Measurements from ENCODE around the gene ZNF644. TPM values are rescaled to one million over a fixed set of nuclear protein-coding genes. Genes with fewer than 3 reads are reported as not detected.

Gene ZNF644
- total RNA-seq, 1 experiment from 2014 or later: 46.2 TPM

DNA sequence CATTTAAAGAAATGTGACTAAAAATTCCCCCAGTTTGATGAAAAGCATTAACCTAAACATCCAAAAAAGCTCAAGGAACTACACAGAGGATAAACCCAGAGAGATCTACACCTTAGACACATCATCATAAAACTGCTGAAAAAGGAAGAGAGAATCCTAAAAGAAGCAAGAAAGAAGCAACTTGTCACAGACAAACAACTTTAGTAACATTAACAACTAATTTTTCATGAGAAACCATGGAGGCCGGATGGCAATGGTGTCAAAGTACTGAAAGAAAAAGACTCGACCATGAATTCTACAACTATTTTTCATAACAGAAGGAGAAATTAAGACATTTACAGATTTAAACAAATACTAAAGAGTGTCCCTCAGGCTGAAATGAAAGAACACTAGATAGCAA lies 17.7 kb downstream of the ZNF644 start:
- Mint-ChIP-seq H3K27me3 (ENCODE audit: insufficient read depth, unreplicated experiment) (no peaks in the 10 kb centered on the region), H3K27ac (ENCODE audit: low read depth, unreplicated experiment) (no peak overlapping the region), H3K36me3 (ENCODE audit: insufficient read depth, unreplicated experiment) (peaks cover 23% of the 10 kb centered on the region), H3K4me3 (ENCODE audit: unreplicated experiment) (no peak overlapping the region), H3K4me1 (ENCODE audit: insufficient read depth, unreplicated experiment) (peaks cover 39% of the 10 kb centered on the region), H3K9me3 (ENCODE audit: unreplicated experiment) (peaks cover 8% of the 10 kb centered on the region)
- no TSS peak for BruUV-seq (replicated peaks)
- ChIA-PET POLR2A (interaction anchor here (1.0 kb wide), 1 partner anchor 13 kb away, joined by 3 read pairs; no protein-coding TSS in a partner anchor), CTCF (no interaction called here)
- TF ChIP-seq, protein P1, sequence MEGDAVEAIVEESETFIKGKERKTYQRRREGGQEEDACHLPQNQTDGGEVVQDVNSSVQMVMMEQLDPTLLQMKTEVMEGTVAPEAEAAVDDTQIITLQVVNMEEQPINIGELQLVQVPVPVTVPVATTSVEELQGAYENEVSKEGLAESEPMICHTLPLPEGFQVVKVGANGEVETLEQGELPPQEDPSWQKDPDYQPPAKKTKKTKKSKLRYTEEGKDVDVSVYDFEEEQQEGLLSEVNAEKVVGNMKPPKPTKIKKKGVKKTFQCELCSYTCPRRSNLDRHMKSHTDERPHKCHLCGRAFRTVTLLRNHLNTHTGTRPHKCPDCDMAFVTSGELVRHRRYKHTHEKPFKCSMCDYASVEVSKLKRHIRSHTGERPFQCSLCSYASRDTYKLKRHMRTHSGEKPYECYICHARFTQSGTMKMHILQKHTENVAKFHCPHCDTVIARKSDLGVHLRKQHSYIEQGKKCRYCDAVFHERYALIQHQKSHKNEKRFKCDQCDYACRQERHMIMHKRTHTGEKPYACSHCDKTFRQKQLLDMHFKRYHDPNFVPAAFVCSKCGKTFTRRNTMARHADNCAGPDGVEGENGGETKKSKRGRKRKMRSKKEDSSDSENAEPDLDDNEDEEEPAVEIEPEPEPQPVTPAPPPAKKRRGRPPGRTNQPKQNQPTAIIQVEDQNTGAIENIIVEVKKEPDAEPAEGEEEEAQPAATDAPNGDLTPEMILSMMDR (IDR thresholded peaks at IDR 0.05; ENCODE audit: unreplicated experiment): no peak
- intact Hi-C loops (cut with micrococcal nuclease): no loop called here
- no peak for DNase-seq (ENCODE audit: unreplicated experiment)

DNA sequence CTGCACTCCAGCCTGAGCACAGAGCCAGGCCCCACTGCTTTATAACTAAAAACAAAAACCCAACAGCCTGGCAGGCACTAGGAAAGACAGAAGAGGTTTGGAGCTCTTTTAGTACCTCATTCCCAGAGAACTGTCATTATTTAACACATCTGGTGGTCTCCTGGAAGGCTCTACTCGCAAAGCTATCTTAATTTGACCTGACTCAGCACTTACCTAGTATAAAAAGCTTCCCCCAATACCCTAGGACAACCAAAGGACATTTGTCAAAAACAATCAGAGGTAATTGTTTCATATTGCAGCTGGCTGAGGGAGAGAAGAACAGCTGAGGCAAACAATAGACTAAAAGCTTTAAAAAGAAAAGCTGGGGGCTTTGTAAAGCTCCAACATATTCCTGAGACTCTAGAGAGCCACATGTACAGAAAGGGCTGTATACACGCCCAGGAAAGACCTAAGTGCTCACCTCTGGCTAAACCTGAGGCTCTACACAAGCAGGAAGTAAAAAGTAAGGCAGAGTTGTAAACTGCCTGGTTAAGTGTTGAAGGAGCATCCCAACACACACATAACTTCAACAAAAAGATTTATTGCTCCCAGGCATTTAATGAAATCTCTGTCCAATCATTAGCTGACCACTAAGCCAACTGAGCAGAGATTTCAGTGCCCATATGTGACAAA lies 25.0 kb downstream of the ZNF644 start:
- Mint-ChIP-seq H3K4me3 (ENCODE audit: unreplicated experiment) (no peak overlapping the region), H3K9me3 (ENCODE audit: unreplicated experiment) (no peaks in the 10 kb centered on the region), H3K27me3 (ENCODE audit: insufficient read depth, unreplicated experiment) (no peaks in the 10 kb centered on the region), H3K36me3 (ENCODE audit: insufficient read depth, unreplicated experiment) (peaks cover 14% of the 10 kb centered on the region), H3K27ac (ENCODE audit: low read depth, unreplicated experiment) (no peak overlapping the region), H3K4me1 (ENCODE audit: insufficient read depth, unreplicated experiment) (peaks cover 44% of the 10 kb centered on the region)
- no TSS peak for BruUV-seq (replicated peaks)
- ChIA-PET POLR2A (interaction anchor here (0.6 to 1.6 kb wide), 2 partner anchors 8 to 21 kb away, joined by 3 to 4 read pairs; no protein-coding TSS in a partner anchor), CTCF (interaction anchor here (1.4 to 1.9 kb wide), 2 partner anchors 8 to 168 kb away, joined by 3 to 8 read pairs; no protein-coding TSS in a partner anchor)
- intact Hi-C loops (cut with micrococcal nuclease): no loop called here
- DNase-seq (ENCODE audit: unreplicated experiment): no peak
- TF ChIP-seq, protein P1 (IDR thresholded peaks at IDR 0.05; ENCODE audit: unreplicated experiment): no peak

DNA sequence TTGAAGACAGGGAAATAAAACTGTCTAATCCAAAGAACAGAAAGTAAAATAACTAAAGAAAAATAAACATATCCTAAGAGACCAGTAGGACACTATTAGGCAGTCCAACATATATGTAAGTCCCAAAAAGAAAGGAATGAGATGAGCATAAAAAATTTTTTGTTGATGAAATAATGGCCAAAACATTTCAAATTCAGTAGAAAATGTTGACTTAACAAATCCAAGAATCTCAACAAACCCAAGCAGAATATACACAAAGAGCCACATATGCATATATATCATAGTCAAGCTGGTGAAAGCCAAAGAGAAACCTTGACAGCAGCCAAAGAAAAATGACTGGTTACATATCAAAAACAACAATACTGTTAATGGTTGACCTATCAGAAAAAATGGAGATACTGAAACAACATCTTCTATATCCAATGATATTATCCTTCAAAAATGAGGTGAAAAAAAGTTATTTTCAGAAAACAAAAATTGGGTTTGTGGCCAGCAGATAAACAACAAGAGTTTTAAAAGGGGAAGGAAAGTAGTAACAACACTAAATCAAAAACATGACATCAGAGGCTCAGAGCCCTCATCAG lies 26.4 kb downstream of the ZNF644 start:
- BruUV-seq (replicated peaks): no TSS peak
- Mint-ChIP-seq H3K4me3 (ENCODE audit: unreplicated experiment) (no peak overlapping the region), H3K27me3 (ENCODE audit: insufficient read depth, unreplicated experiment) (no peaks in the 10 kb centered on the region), H3K9me3 (ENCODE audit: unreplicated experiment) (no peaks in the 10 kb centered on the region), H3K27ac (ENCODE audit: low read depth, unreplicated experiment) (peak overlapping the region; percentile 43), H3K36me3 (ENCODE audit: insufficient read depth, unreplicated experiment) (peaks cover 21% of the 10 kb centered on the region), H3K4me1 (ENCODE audit: insufficient read depth, unreplicated experiment) (peaks cover 40% of the 10 kb centered on the region)
- CTCF ChIA-PET: interaction anchor here (0.6 kb wide), 1 partner anchor 23 kb away, joined by 3 read pairs; no protein-coding TSS in a partner anchor
- intact Hi-C loops (cut with micrococcal nuclease): no loop called here
- POLR2A ChIA-PET: no interaction called here
- TF ChIP-seq, protein P1 (IDR thresholded peaks at IDR 0.05; ENCODE audit: unreplicated experiment): no peak
- no peak for DNase-seq (ENCODE audit: unreplicated experiment)

DNA sequence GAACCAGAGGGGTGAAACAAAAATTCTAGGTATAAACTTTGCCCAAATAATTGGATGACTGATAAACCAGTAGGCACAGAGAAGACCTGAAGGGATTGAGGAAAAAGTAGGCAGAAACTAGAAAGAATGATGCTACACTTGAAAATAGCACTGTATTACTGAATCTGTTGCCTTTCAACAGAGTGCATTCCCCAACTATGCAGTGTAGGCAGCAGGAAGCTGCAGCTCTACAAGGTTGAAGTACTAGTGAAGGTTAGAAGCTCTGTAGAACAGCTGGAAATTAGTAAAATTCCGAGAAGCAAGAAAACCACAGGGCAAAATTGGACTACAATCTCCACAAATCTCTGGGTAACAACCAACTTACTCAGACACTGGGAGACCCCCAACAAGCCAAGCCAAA lies 27.4 kb downstream of the ZNF644 start:
- ChIA-PET CTCF (interaction anchor here (0.6 kb wide), 1 partner anchor 13 kb away, joined by 3 read pairs; no protein-coding TSS in a partner anchor), POLR2A (no interaction called here)
- Mint-ChIP-seq H3K36me3 (ENCODE audit: insufficient read depth, unreplicated experiment) (peaks cover 21% of the 10 kb centered on the region), H3K9me3 (ENCODE audit: unreplicated experiment) (no peaks in the 10 kb centered on the region), H3K27me3 (ENCODE audit: insufficient read depth, unreplicated experiment) (no peaks in the 10 kb centered on the region), H3K27ac (ENCODE audit: low read depth, unreplicated experiment) (no peak overlapping the region), H3K4me3 (ENCODE audit: unreplicated experiment) (no peak overlapping the region), H3K4me1 (ENCODE audit: insufficient read depth, unreplicated experiment) (peaks cover 38% of the 10 kb centered on the region)
- no peak for DNase-seq (ENCODE audit: unreplicated experiment)
- TF ChIP-seq, protein P1 (IDR thresholded peaks at IDR 0.05; ENCODE audit: unreplicated experiment): no peak
- no TSS peak for BruUV-seq (replicated peaks)
- intact Hi-C loops (cut with micrococcal nuclease): no loop called here

All from MCF 10A (cell line).